HepG2 (cell line): ENCODE data around the gene DDX10.

Experiments
- KLF16 ChIP-seq, 2 experiments: sonication (generic) in 1 of 2; formaldehyde crosslinking in 1 of 2; IDR thresholded peaks; 2 replicates each; pipeline versions ENCODE4 v1.6.1 to v1.8.0; 2016 to 2023; ENCODE audit warnings: missing genetic modification reagents in 2 of 2, missing compliant biosample characterization in 1 of 2
- ZBTB33 ChIP-seq: sonication (generic); formaldehyde crosslinking; IDR thresholded peaks from 2 replicates; pipeline ENCODE4 v1.4.0; 2020; ENCODE audit warnings: missing genetic modification reagents
- ZNF224 ChIP-seq: sonication (generic); formaldehyde crosslinking; IDR thresholded peaks from 2 replicates; pipeline ENCODE4 v1.5.0; 2020; ENCODE audit warnings: mild to moderate bottlenecking, missing genetic modification reagents
- ZSCAN30 ChIP-seq: sonication (generic); formaldehyde crosslinking; IDR thresholded peaks from 2 replicates; pipeline ENCODE4 v1.5.0; 2020; ENCODE audit warnings: mild to moderate bottlenecking, missing genetic modification reagents
- TF ChIP-seq, protein P1 (sequence below): sonication (generic); formaldehyde crosslinking; IDR thresholded peaks from 2 replicates; pipeline ENCODE4 v1.4.0; 2020; ENCODE audit warnings: missing genetic modification reagents

DNA sequence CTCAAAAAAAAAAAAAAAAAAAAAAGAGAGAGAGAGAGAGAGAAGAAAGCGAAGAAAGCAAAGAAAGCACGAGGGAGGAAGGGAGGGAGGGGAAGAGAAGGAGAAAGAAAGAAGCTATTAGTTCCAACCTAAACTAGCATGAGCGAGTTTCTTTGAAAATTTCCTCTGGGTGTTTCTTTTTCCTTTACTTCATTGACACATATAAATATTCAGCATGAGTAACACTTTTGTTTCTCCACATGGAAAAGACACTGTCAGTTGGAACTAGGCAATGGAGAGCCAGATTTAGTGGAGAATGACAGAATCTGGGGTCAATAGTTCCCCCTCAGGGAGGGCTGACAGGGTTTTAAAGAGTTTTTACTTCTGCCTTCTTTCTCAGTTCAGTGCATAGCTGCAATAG is 257.4 kb downstream of the DDX10 start:
- TF ChIP-seq ZBTB33 (no peak), ZNF224 (CRISPR knock-in tag) (no peak), KLF16 (CRISPR knock-in tag; IDR thresholded peaks at IDR 0.05) (no peak), ZSCAN30 (CRISPR knock-in tag) (no peak)
- TF ChIP-seq, protein P1, sequence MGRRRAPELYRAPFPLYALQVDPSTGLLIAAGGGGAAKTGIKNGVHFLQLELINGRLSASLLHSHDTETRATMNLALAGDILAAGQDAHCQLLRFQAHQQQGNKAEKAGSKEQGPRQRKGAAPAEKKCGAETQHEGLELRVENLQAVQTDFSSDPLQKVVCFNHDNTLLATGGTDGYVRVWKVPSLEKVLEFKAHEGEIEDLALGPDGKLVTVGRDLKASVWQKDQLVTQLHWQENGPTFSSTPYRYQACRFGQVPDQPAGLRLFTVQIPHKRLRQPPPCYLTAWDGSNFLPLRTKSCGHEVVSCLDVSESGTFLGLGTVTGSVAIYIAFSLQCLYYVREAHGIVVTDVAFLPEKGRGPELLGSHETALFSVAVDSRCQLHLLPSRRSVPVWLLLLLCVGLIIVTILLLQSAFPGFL (CRISPR knock-in tag) = no peak
